Central memory CD4-positive, alpha-beta T cell (primary cell): ENCODE data around the gene CD2.
A peak's percentile ranks its signal among the peaks of the same experiment; 100 is the strongest.

Experiments used
- DNase-seq: peaks from one replicate; pipeline ENCODE4 v3.0.0; 2022

Gene CD2

DNA sequence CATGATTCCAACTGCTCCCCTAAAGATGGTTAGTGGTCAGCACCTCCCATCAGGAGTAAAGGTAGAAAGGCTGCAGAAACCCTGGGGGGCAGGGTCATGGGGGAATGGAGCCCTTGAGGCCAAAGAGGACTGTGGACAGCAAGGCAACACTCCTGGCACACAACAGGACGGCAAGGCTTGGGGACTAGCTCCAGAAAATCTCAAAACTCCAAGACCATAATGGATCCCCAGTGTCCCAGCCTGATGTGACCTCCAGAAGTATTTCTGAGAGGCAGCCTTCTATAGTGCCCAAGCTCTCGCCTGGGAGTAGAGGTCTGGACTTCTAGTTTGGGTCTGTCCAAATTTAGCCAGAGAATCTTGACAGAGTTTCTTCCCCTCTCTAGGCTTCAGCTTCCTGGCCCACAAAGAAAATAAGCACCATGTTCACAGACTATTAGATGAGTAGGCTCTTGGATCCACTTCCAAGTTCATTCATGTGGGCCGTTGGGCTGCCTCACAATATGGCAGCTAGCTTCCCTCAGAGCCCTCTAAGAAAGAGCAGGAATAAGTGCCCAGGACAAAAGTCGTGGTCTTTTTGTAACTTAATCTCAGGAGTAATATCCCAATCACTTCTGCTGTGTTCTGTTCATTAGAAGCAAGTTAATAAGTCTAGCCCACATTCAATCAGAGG is 6.9 kb downstream of the CD2 start:
- no peak for DNase-seq

DNA sequence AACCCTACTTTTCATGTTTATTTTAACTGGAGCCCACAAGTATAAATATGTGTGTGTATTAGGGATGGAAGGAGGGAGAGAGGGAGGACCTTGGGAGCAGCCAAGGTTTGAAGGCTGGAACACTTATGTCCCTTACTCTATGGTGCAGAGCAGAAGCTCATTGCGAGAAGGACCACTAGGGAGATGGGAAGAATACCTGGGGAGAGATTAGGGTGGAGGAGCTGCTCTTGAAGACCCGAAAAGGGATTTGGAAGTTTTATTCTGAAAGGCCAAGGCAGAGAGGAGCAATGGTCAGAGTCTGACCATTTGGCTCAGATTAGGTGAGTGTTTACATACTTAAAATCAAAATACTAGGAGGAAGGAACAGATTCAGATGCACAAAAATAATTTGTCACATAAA is 8.1 kb downstream of the CD2 start:
- no peak for DNase-seq

DNA sequence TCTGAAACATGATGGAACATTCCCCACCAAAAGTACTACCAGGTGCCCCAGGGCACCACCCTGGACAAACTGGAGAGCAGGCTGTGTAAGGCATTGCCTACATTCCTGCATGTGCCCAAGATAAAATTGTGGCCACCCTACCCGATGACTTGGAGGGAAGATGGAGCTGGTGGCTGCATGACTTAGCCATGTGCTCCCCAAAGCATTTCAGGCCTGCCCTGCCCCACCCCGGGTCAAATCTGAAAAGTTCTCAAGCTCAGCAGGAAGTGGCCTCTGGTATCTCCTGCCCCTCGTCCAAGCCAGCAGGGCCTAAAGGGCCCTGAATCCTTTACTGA is 8.5 kb downstream of the CD2 start:
- no peak for DNase-seq

DNA sequence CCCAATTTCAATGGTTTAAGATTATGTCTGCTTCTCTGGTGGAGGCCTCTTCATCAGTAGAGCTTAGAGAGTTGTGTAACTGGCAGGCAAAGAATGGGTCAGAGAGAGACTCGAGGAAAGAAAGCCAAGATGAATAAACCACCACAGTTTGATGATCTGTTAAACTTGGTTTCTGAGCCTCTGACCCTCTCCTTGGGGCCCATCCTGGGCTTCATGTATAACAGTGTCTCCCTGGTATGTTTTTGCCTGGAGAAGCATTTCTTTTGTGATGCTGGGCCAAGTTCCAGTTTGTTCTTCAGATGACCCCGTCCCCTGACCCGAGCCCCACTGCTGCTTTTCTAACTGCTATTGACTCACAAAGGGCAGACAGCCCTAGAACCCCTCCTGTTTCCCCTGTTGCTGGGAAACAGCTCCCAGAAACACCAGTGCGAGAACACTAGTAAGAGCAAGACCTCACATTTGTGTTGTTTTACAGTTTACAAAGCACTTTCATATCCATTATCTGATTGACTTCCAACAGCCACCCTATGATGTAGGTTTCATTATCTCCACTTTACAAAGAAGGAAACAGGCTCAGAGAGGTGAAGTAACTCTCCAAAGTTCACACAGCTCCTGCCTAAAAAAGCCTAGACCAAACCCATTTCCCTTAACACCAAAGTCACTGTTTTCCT is 9.0 kb downstream of the CD2 start:
- DNase-seq: peak; percentile 67

DNA sequence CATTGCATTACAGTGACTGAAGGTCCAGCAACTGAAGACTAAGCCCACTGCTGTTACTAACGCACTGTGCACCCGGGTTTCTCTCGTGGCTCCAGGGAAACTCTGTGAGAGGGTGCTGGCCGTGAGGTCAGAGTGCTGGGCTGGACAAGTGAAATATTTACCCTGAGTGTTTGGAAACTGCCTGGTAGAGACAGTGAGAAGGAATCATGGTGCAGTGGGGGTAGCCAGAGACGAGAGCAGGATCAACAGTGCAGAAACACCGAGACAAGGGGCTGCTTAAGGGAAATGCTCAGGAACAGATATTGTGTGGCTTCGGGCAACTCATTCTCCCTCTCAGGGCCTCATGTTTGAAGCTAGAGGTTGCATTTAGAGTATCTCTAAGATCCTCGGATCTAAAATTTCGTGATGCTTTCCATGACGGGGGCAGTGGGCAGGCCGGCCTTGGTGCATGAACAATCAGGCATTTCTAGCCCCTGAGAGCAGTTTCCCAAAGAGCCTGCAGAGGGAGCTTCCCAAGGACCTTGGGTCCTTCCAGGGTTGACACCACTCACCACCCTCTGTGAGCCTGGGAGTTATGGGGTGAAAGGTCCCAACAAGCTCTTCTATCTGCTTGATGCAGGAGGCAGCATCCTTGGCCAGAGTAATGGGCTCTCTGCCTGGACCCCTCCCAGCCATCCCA is 9.7 kb downstream of the CD2 start:
- DNase-seq: no peak

DNA sequence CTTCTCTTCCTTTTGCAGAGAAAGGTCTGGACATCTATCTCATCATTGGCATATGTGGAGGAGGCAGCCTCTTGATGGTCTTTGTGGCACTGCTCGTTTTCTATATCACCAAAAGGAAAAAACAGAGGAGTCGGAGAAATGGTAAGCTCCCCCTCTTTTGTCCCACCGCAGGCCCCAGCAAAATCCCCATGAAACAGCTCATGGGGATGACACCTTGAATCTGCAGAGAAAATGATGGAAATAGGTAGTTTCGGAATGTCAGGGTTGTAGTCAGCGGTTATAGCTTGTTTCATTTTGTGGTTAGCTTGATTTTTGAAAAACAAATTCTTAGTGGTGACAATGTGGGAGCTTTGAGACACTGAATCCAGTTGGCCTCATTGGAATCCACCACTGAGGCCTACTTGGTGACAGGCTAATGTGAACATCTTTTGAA is 10.3 kb downstream of the CD2 start:
- DNase-seq: peak; percentile 79

DNA sequence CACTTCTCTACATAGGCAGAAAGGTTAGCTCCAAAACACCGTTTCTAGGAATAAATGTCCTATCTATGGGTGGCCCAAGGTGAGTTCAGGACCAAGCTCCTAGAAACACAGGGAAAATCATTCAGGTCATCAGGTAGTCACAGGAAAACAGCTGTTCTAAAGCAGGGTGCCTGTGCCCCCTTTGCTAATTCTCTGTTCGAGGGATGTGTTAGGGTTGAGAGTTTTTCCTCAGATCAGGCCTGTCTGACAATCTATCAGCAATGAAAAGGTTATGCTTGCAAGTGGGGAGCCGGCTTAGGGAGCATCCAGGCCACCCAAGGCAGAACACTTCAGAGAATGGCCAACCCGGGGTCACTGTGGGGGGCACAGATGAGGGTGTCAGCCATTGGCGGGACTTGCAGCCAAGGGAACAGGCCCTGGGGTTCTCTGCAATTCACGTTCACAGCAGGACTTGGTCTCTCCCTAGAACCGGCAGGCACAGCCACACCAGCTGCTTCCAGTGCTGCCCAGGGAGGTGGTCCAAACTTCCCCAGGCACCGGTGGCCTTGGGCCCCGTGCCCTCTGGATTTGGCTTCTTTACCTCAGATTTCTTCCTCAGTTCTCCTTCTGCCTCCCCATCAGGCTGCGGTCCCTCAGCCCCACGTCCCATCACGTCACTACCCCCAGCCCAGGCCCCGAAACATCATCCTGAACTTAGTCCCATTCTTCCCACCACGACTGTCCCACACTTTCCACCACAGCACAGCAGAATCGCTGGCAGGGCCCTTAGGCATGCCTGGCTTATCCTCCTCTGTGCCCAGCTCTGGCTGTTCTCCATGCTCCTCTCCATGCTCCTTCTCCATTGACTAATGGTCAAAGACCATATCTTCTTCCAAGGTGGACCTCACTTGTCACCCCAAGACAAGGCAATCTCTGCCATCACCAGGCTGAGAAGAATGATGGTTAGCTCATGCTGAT is 11.0 kb downstream of the CD2 start:
- DNase-seq: no peak

DNA sequence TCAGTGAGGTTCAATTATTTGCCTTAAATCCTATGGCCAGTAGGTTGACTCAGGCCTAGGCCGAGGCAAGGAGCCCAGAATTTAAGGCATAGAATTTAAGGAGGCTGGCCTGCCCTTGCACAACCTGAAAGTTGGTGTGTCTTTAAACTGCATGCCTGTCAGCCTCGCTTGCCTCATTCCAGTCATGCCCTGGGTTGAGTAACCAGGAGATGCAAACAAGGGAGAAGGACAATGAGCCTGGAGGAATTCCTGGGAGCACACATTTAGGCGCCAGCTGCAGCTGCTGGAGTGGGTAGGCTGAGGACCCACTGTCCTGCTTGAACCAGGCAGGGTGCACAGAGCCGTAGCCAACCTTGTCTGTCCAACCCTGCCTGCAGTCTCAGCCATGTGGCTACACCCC is 11.7 kb downstream of the CD2 start:
- no peak for DNase-seq

DNA sequence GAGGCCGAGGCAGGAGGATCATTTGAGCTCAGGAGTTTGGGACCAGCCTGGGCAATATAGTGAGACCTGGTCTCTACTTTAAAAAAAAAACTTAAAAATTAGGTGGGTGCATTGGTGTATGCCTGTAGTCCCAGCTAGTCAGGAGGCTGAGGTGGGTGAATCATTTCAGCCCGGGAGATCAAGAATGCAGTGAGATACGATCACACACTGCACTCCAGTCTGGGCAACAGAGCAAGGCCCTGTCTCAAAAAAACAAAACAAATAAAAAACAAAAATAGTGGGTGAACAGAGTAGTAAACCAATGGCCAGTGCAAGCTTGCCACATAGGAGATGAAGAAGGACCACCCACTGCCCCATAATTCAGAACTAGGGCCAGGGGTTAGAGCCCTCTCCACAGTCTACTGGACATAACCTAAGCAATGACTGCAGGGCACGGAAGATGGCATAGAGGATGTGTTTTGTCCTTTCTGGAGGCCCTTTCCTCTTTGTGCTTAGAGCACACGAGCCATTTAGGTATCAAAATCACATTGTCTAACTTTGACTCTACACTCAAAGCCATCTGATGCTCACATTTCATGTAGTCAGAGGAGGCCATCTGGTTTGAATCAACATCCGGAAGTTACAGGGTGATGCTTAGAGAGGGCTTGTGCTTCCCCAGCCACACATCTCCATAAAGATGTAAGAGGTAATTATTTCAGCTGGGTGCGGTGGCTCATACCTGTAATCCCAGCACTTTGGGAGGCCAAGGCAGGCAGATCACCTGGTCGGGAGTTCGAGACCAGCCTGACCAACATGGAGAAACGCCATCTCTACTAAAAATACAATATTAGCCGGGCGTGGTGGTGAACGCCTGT is 12.6 kb downstream of the CD2 start:
- DNase-seq: peak; percentile 69

DNA sequence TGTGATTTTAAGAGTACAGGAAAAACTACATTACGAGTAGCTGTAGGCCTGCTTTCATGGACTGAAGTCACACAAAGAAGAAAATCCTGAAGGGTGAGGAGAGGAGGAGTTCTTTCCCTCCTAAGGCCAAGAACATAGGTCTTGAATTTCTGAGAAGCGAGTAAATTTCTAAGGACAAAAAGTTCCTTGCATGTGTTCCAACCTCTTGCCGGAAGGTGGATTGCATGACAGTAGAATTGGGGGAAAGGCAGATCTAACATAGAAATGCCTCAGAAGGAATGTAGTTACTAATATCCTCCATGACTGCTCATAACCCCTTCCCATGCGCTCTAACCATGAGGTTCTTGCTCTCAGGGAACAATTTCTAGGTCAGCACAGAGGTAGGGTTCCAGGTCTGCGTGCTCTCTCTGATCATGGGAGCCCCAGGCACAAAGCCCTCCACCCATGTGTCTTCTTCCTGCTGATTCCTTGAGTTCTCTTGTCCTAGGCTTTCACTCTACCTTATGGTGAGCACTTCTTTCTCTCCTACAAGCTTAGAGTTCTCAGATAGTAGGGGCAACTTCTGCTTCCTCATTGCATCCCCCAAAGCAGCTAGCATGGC is 13.7 kb downstream of the CD2 start:
- DNase-seq: no peak

DNA sequence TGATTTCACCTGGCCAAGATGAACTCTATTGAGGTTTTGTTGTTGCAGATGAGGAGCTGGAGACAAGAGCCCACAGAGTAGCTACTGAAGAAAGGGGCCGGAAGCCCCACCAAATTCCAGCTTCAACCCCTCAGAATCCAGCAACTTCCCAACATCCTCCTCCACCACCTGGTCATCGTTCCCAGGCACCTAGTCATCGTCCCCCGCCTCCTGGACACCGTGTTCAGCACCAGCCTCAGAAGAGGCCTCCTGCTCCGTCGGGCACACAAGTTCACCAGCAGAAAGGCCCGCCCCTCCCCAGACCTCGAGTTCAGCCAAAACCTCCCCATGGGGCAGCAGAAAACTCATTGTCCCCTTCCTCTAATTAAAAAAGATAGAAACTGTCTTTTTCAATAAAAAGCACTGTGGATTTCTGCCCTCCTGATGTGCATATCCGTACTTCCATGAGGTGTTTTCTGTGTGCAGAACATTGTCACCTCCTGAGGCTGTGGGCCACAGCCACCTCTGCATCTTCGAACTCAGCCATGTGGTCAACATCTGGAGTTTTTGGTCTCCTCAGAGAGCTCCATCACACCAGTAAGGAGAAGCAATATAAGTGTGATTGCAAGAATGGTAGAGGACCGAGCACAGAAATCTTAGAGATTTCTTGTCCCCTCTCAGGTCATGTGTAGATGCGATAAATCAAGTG is 14.3 kb downstream of the CD2 start:
- DNase-seq: no peak

DNA sequence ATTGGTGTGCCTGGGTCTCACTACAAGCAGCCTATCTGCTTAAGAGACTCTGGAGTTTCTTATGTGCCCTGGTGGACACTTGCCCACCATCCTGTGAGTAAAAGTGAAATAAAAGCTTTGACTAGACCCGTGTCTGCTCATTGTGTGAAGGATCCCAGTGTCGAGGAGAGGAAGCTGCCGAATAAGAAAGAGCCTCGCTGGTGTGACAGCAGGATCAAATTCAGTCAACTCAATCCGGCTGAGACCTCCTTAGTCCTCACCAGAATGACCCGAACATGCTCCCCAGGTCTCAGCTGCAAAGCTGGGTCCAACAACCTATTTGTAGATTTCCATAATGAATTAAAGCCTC is 14.8 kb downstream of the CD2 start:
- DNase-seq: no peak

DNA sequence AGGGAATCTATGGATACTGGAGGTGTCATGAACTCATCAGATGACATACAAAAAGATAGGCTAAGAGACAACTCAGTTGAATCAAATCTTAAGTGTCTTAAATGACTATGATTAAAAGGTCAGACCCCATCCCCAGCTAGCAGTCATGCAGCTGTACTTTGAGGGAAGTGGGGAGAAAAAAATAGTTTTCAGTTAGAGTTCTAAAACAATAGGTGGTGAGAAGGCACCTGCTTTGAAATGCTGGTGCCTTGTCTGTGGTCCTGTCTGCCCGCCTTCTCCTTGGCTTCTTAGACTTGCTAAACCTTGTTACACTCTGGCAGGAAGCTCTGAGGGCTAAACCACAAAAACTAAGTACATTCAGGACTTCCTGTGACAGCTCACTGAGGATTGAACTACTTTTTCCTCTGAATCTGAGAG is 15.3 kb downstream of the CD2 start:
- peak; percentile 91 for DNase-seq

DNA sequence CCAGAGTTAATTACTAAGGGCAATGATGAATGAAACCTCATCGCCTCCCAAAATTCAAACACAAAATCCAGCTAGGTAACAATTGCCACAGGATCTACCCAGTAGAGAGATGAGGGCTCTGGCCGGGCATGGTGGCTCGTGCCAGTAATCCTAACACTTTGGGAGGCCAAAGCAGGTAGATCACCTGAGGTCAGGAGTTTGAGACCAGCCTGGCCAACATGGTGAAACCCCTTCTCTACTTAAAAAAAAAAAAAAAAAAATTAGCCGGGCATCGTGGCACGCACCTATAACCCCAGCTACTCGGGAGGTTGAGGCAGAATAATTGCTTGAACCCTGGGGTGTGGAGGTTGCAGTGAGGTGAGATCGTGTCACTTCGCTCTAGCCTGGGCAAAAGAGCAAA is 15.8 kb downstream of the CD2 start:
- no peak for DNase-seq

DNA sequence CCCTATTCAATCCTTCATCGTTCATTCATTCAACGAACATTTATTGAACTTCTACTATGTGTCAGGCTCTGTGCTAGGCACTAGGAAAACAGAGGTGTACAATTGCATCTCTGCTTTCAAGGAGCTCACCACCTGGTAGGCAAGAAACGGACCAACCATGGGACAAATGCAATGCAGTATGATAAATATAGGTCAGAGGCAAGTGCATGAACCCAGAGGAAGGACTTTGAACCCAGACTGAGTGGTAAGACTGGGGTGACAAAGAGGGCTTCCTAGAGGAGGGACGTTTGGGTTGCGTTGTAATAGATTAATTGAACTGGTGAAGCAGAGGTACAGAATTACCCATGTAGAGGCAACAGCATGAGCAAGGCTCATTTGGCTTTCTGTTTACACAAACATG is 16.4 kb downstream of the CD2 start:
- peak; percentile 30 for DNase-seq

DNA sequence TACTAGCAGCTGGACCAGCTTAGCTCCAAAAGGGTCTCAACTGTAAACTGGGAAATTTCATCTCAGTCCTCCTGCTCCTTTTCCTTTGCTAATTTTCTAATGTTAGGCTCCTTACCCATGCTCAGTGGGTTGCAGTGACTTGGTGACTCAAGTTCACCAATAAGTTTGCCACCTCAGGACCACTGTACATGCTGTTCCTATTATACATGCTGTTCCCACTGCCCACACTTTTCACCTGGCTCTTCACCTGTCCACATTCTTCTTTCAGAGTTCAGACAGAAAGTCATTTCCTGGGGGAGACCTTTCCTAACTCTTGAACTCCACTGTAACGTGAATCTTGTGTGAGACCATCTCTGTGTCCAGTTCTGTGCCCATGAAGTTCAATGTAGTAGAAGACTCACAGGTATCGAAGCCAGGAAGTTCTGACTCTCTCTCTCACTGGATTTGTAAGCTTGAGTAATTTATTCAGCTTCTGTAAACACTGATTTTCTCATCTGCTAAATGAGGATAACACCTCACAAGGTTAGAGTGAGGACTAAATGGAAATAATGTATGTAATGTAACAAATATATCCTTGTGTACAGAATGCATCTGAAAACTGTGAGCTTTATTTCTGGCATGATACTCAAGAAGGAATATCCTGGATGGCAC is 17.9 kb downstream of the CD2 start:
- DNase-seq: no peak

DNA sequence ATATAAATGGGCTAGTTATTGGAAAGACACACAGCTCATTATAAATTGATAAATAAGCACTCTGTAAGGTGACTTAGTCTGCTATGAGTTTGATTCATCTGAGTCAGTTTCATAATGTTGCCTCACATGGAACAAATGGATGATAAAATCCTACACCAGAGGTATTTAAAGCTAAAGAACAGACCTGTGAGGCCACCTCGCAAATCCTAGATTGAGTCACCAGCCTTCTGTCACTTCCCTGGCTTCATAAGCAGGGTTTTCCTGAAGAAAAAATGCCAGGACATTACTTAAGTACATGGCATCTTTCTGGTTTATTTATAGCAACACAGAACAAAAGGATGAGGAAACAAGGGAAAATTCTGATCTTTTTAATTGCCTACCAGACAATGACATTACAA is 18.4 kb downstream of the CD2 start:
- DNase-seq: no peak

DNA sequence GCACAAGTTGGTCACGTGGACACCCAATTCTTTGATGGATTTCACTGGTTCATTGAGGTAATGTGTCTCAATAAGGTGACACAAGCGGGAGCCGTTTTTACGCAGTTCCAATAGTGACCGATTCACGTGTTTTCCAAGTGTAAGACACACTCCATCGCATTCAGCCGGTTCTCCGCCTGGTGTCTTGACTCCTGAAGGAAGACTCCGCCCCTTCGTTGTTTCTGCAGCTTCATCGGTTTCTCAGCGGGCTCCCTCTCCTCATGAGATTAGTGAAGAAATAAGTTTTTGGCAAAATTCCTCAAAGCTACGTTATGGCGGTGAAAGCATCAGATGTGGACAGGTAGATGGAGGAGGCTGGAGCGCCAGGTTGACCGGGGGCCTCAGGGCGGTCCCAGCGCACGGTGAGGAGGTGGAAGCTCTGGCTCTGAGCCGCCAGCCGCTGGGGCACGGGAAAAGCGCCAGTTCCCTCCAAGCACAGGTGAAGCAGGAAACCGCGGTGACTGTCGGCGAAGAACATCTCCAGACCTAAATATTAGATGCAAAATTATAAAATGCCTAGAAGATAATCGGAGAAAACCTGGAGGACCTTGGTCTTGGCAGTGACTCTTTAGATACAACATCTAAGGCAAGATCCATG is 21.0 kb downstream of the CD2 start:
- DNase-seq: no peak

DNA sequence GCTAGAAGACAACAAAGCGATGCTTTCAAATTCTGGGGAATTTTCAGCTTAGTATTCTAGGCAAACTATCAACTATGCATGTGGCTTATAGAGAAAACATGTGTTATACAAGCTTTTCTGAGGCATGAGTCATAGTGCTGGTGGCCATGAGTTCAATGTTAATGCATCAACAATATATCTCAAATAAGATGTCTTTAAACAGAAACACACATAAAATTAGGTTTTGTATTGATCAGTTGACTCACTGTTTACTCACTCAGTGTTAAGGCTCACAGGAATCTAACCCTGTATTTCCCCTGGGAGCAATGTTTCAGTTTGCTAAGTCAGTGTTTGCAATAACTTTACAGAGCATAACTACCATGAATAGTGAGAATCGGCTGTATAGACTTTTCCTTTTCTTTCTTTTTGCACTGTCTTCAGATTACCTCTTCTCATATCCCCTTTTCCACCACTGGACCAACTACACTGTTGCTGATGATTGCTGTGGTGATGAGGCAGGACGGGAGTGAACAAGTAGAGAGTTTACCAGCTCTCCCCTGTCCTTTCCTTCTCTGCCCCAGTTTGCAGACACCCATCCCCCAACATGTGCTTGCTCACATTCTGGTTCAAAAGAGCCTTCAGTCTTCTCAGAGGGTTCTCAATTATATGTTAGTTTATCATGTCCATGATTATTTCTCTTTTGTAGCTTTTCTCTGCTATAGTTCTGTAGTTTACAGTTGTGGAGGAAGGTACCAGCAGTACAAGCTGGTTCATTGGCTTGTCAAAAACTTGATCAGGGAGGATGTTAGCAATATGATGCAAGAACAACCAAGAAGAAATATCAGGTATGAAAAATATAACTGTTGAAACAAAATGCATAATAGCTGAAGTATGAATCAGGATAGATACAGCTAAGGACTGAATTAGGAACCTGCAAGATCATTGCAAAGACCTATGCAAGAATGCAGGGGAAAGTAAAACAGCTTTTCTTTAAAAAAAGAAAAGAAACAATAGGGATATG is 23.9 kb downstream of the CD2 start:
- no peak for DNase-seq
